HCT116 (cell line): ENCODE measurements around the gene CRADD. TPM values are rescaled to one million over a fixed set of nuclear protein-coding genes. Genes with fewer than 3 reads are reported as not detected.

Source experiments
- ATAC-seq: fragments of 200-7000 bp; cut with Tn5 transposase; 2 replicates; pipeline ENCODE4 v1.9.1; 2020; ENCODE audit warnings: mild to moderate bottlenecking, moderate library complexity
- BruUV-seq: library from RNA; stranded (reverse); fragments of 400-500 nt; replicated peaks from 2 replicates; lab custom pipeline; 2021; lab: Mats Ljungman, UMichigan
- CTCF ChIA-PET: fragments of 300-600 bp; sonication (Branson Sonifier 250); formaldehyde crosslinking; loops from one replicate; lab custom pipeline; 2021; ENCODE audit warnings: antibody characterized with exemption; lab: Charles Lee
- POLR2A ChIA-PET: fragments of 300-600, 350-600 bp; sonication (Branson Sonifier 250); formaldehyde crosslinking; loops from one replicate; lab custom pipeline; 2021; ENCODE audit warnings: antibody characterized with exemption; lab: Charles Lee
- RAD21 ChIA-PET, 2 experiments: fragments of 300-600 bp; sonication (Branson Sonifier 250); formaldehyde crosslinking; loops; one replicate each; lab custom pipeline; 2023; ENCODE audit warnings: low total read pairs in 2 of 2; ENCODE audit not compliant: uncharacterized antibody in 2 of 2, unreplicated experiment in 2 of 2, low non-redundant PET in 1 of 2; lab: Charles Lee
- DNase-seq: peaks from one replicate; pipeline ENCODE4 v3.0.0-alpha.2; 2010; ENCODE audit warnings: low read depth, low spot score
- H2AFZ ChIP-seq: fragments of 200-600 bp; shearing (Covaris generic), sonication (generic); 2 replicates; pipeline ENCODE4 v1.6.1; 2017; ENCODE audit warnings: low read depth, mixed run types, mixed read lengths, antibody characterized with exemption, low read length; ENCODE audit not compliant: poor library complexity, severe bottlenecking
- H3K27ac ChIP-seq: 2 replicates; pipeline ENCODE4 v1.5.1; 2012; ENCODE audit warnings: low read depth, low read length
- H3K27me3 ChIP-seq: fragments of 200-600 bp; sonication (generic); 2 replicates; pipeline ENCODE4 v1.6.1; 2016; ENCODE audit warnings: mixed run types, low read length, mixed read lengths; ENCODE audit not compliant: insufficient read depth
- H3K36me3 ChIP-seq, 2 experiments: fragments of 200-500 bp in 1 of 2; fragments of 200-600 bp in 1 of 2; sonication (Bioruptor generic) in 1 of 2; sonication (generic) in 1 of 2; 2 replicates each; pipeline versions ENCODE4 v1.5.1 to v1.6.1; 2014 to 2016; ENCODE audit warnings: low read length in 2 of 2, inconsistent platforms in 1 of 2, mixed read lengths in 1 of 2, mixed run types in 1 of 2; ENCODE audit not compliant: insufficient read depth in 2 of 2, control insufficient read depth in 1 of 2
- H3K4me1 ChIP-seq, 2 experiments: fragments of 200-600 bp in 1 of 2; sonication (generic) in 1 of 2; 2 replicates each; pipeline versions ENCODE4 v1.5.1 to v1.6.1; 2012 to 2017; ENCODE audit warnings: low read length in 2 of 2, inconsistent platforms in 1 of 2, mild to moderate bottlenecking in 1 of 2, mixed read lengths in 1 of 2, mixed run types in 1 of 2, moderate library complexity in 1 of 2; ENCODE audit not compliant: insufficient read depth in 2 of 2, control insufficient read depth in 1 of 2
- H3K4me2 ChIP-seq: fragments of 200-600 bp; sonication (generic); 2 replicates; pipeline ENCODE4 v1.6.1; 2017; ENCODE audit warnings: mixed run types, low read length, mixed read lengths
- H3K4me3 ChIP-seq, 2 experiments: fragments of 200-600 bp in 1 of 2; sonication (generic) in 1 of 2; replicated peaks in 1 of 2; 2 replicates each; pipeline ENCODE4 v1.5.1; 2011 to 2016; ENCODE audit warnings: low read length in 2 of 2, control low read depth in 1 of 2, low read depth in 1 of 2, mild to moderate bottlenecking in 1 of 2, mixed read lengths in 1 of 2, mixed run types in 1 of 2
- H3K79me2 ChIP-seq: fragments of 200-600 bp; sonication (generic); 2 replicates; pipeline ENCODE4 v1.6.1; 2017; ENCODE audit warnings: mild to moderate bottlenecking, mixed run types, low read length, moderate library complexity, mixed read lengths; ENCODE audit not compliant: insufficient read depth
- H3K9ac ChIP-seq: fragments of 200-600 bp; sonication (generic); 2 replicates; pipeline ENCODE4 v1.6.1; 2016; ENCODE audit warnings: low read length, mixed read lengths
- H3K9me2 ChIP-seq: fragments of 200-600 bp; sonication (generic), shearing (Covaris generic); 2 replicates; pipeline ENCODE4 v1.6.1; 2017; ENCODE audit warnings: mixed run types, mild to moderate bottlenecking, moderate library complexity; ENCODE audit not compliant: insufficient read depth
- H3K9me3 ChIP-seq, 2 experiments: fragments of 200-500 bp in 1 of 2; fragments of 200-600 bp in 1 of 2; sonication (Bioruptor generic) in 1 of 2; sonication (generic) in 1 of 2; 2 replicates each; pipeline ENCODE4 v1.6.1; 2014 to 2017; ENCODE audit warnings: low read length in 2 of 2, mixed read lengths in 2 of 2, inconsistent platforms in 1 of 2, low read depth in 1 of 2, mild to moderate bottlenecking in 1 of 2, mixed run types in 1 of 2, moderate library complexity in 1 of 2; ENCODE audit not compliant: control insufficient read depth in 1 of 2, insufficient read depth in 1 of 2
- H4K20me1 ChIP-seq: fragments of 200-600 bp; sonication (generic), shearing (Covaris generic); 2 replicates; pipeline ENCODE4 v1.6.1; 2017; ENCODE audit warnings: mixed run types, mild to moderate bottlenecking, moderate library complexity; ENCODE audit not compliant: insufficient read depth
- ATF3 ChIP-seq: IDR thresholded peaks from 2 replicates; pipeline ENCODE4 v1.6.1; 2012
- CBX3 ChIP-seq: IDR thresholded peaks from 2 replicates; pipeline ENCODE4 v1.6.1; 2012; ENCODE audit warnings: low read depth
- CTCF ChIP-seq, 3 experiments: fragments of 200-600 bp in 1 of 3; sonication (generic) in 1 of 3; IDR thresholded peaks in 2 of 3; conservative IDR thresholded peaks in 1 of 3; 2 replicates each; pipeline ENCODE4 v1.5.1; 2012 to 2017; ENCODE audit warnings: low read depth in 2 of 3, low read length in 2 of 3, antibody characterized with exemption in 1 of 3, borderline replicate concordance in 1 of 3, control low read depth in 1 of 3, mild to moderate bottlenecking in 1 of 3, mixed read lengths in 1 of 3, mixed run types in 1 of 3, moderate library complexity in 1 of 3; ENCODE audit not compliant: insufficient read depth in 1 of 3
- EGR1 ChIP-seq: IDR thresholded peaks from 2 replicates; pipeline ENCODE4 v1.6.1; 2012; ENCODE audit warnings: low read depth
- JUND ChIP-seq: IDR thresholded peaks from 2 replicates; pipeline ENCODE4 v1.6.1; 2012
- SIN3A ChIP-seq: IDR thresholded peaks from 2 replicates; pipeline ENCODE4 v1.6.1; 2012; ENCODE audit warnings: low read depth
- SP1 ChIP-seq: IDR thresholded peaks from 2 replicates; pipeline ENCODE4 v1.6.1; 2012; ENCODE audit warnings: low read depth
- ZBTB33 ChIP-seq: IDR thresholded peaks from 2 replicates; pipeline ENCODE4 v1.6.1; 2011; ENCODE audit warnings: mild to moderate bottlenecking, low read length, moderate library complexity; ENCODE audit not compliant: insufficient replicate concordance; ENCODE audit errors: extremely low read depth
- ZFX ChIP-seq: fragments of 450-650 bp; IDR thresholded peaks from 2 replicates; pipeline ENCODE4 v1.6.1; 2017
- ZNF274 ChIP-seq: fragments of 200-500 bp; sonication (Bioruptor generic); IDR thresholded peaks from 2 replicates; pipeline ENCODE4 v1.6.1; 2014; ENCODE audit warnings: mild to moderate bottlenecking, low read depth, low read length, inconsistent platforms
- intact Hi-C: fragments of 100-400 bp; cut with micrococcal nuclease; formaldehyde crosslinking; loops from 2 replicates; pipeline ENCODE4 v1.10.0; 2022
- total RNA-seq: library from RNA; stranded (reverse); gene quantifications from one replicate; pipeline ENCODE4 v1.2.1, GENCODE V29; 2021; ENCODE audit not compliant: unreplicated experiment

The CRADD gene
- total RNA-seq, 1 experiment from 2014 or later, result 12.2 TPM

- CTCF ChIA-PET, result no interaction called here
- no peak overlapping the region for H3K4me3 ChIP-seq
- H3K4me2 ChIP-seq, result no peak overlapping the region
- no peak overlapping the region for H3K9ac ChIP-seq
- no peak overlapping the region for H2AFZ ChIP-seq
- no peaks in the 10 kb centered on the region for H4K20me1 ChIP-seq
- ATAC-seq (peak; percentile 75), DNase-seq (no peak)
- H3K27ac ChIP-seq, result no peak overlapping the region
- H3K9me3 ChIP-seq, result no peaks in the 10 kb centered on the region
- POLR2A ChIA-PET, result no interaction called here
- RAD21 ChIA-PET, result no interaction called here
- no peaks in the 10 kb centered on the region for H3K9me2 ChIP-seq
- no TSS peak for BruUV-seq
- no peaks in the 10 kb centered on the region for H3K36me3 ChIP-seq
- intact Hi-C loops, result no loop called here
- H3K4me1 ChIP-seq, result peaks cover 2 to 3% of the 10 kb centered on the region in 2 experiments; a peak in 2 of 4 replicates
- no peaks in the 10 kb centered on the region for H3K27me3 ChIP-seq
- TF ChIP-seq CTCF (IDR thresholded peaks at IDR 0.05 in 2 of 3, conservative IDR thresholded peaks at IDR 0.05 in 1 of 3; ENCODE audit: borderline replicate concordance in 1 of 3, insufficient read depth in 1 of 3, low read depth in 2 of 3, low read length in 2 of 3) (0 out of 6 replicates have a peak, but pooled peaks of 1 of the 3 experiments have one; percentile 9), CBX3 (no peak)
- peaks cover 4% of the 10 kb centered on the region; the same call in 1 of the 2 replicates for H3K79me2 ChIP-seq
These were observed 6.2 kb downstream of the CRADD start for GRCh38 chr12:93683410-93683809.

- Histone ChIP-seq H3K4me2 (no peak overlapping the region), H3K79me2 (peaks cover 4% of the 10 kb centered on the region; the same call in 1 of the 2 replicates), H3K36me3 (no peaks in the 10 kb centered on the region), H3K4me3 (no peak overlapping the region), H3K9ac (no peak overlapping the region), H3K27me3 (no peaks in the 10 kb centered on the region), H4K20me1 (no peaks in the 10 kb centered on the region), H3K9me2 (no peaks in the 10 kb centered on the region), H3K27ac (no peak overlapping the region), H2AFZ (no peak overlapping the region), H3K4me1 (no peaks in the 10 kb centered on the region), H3K9me3 (no peaks in the 10 kb centered on the region)
- ChIA-PET RAD21 (no interaction called here), POLR2A (no interaction called here), CTCF (no interaction called here)
- no TSS peak for BruUV-seq
- TF ChIP-seq JUND (no peak), ZFX (no peak), ZBTB33 (no peak), SIN3A (no peak), EGR1 (no peak), ZNF274 (no peak), ATF3 (no peak), SP1 (no peak)
- ATAC-seq (no peak), DNase-seq (no peak)
- intact Hi-C loops, result no loop called here
These were observed 7.5 kb downstream of the CRADD start for GRCh38 chr12:93684716-93685115.
